ENCODE results near the gene KLK15.

GRCh38 chr19:50829801-50830200 lies 3.6 kb downstream of the KLK15 start:
- TF ChIP-seq FOXM1 (IDR thresholded peaks at IDR 0.05; ENCODE audit: borderline replicate concordance) = no peak
- TF ChIP-seq BHLHE40 (IDR thresholded peaks at IDR 0.05; ENCODE audit: borderline replicate concordance) = no peak

Measured in HEK293T (cell line).